ENCODE measurements around the gene CHTF18.

CHTF18 gene

DNA sequence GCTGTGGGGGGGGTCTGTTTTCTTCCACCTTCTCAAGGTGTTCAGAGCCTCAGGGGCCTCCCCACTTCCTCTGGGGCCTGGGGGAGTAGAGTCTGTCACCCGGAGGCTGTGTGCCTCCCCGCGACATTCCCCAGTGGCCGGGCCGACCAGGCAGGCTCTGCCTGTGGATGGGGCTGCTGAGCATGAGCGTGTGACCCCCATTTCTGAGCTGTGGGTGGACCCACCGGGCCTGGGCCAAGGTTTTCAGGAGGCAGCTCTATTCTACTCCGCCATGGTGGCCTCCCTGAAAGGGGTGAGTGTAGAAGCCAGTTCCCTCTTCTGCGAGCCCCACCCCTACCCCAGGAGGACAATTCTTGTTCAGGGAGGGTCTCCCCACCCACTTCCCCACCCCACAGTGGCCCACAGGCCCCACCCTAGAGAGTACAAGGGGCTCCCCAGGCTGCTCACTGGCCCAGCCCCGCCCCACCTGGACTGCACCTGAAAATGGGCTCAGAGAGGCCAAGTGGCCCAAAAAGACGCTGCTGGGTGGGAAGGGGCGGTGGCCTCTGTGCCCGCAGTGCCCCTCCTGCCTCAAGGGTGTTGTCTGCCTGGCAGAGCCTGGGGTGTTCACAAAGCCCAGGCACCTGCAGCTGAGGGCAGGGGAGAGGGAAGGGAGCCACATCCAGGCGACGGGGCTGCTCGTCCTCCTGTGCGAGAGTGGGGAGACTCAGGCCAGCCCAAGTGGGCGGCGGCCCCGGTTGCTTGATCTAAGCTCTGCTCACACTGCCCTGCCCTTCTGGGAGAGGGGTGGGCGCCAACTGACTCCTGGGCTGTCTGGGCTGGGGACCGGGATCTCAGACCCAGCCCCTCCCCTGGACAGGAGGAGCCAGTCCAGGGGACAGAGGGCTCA is 26.6 kb upstream of the CHTF18 start:
- no peak overlapping the region for H3K27ac ChIP-seq (ENCODE audit: low read depth, low read length)
- H3F3A ChIP-seq (ENCODE audit: insufficient read depth) = no peaks in the 10 kb centered on the region
- H3K36me3 ChIP-seq (ENCODE audit: low read length) = no peaks in the 10 kb centered on the region
- no peaks in the 10 kb centered on the region for H4K20me1 ChIP-seq (ENCODE audit: low read depth, low read length)
- H2AFZ ChIP-seq (ENCODE audit: low read depth, low read length, severe bottlenecking) = no peak overlapping the region
- H3K79me2 ChIP-seq (ENCODE audit: insufficient read depth, low read length) = no peaks in the 10 kb centered on the region
- TF ChIP-seq EZH2phosphoT487 (conservative IDR thresholded peaks at IDR 0.05; ENCODE audit: low read length) = no peak
- TF ChIP-seq, protein P1, sequence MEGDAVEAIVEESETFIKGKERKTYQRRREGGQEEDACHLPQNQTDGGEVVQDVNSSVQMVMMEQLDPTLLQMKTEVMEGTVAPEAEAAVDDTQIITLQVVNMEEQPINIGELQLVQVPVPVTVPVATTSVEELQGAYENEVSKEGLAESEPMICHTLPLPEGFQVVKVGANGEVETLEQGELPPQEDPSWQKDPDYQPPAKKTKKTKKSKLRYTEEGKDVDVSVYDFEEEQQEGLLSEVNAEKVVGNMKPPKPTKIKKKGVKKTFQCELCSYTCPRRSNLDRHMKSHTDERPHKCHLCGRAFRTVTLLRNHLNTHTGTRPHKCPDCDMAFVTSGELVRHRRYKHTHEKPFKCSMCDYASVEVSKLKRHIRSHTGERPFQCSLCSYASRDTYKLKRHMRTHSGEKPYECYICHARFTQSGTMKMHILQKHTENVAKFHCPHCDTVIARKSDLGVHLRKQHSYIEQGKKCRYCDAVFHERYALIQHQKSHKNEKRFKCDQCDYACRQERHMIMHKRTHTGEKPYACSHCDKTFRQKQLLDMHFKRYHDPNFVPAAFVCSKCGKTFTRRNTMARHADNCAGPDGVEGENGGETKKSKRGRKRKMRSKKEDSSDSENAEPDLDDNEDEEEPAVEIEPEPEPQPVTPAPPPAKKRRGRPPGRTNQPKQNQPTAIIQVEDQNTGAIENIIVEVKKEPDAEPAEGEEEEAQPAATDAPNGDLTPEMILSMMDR (IDR thresholded peaks at IDR 0.05; ENCODE audit: insufficient read depth, low read length, poor library complexity, severe bottlenecking) = no peak
- no peak overlapping the region for H3K4me3 ChIP-seq (ENCODE audit: insufficient read depth, low read length, poor library complexity, severe bottlenecking)
- no peaks in the 10 kb centered on the region for H3K9me3 ChIP-seq (ENCODE audit: insufficient read depth, low read length)
- H3K9ac ChIP-seq (ENCODE audit: low read length) = no peak overlapping the region
- H3K4me2 ChIP-seq (ENCODE audit: low read depth, low read length, poor library complexity, severe bottlenecking) = no peak overlapping the region
- no peaks in the 10 kb centered on the region for H3K9me2 ChIP-seq (replicated peaks; ENCODE audit: insufficient read depth, low read length)
- H3K27me3 ChIP-seq (ENCODE audit: low read length) = no peaks in the 10 kb centered on the region

DNA sequence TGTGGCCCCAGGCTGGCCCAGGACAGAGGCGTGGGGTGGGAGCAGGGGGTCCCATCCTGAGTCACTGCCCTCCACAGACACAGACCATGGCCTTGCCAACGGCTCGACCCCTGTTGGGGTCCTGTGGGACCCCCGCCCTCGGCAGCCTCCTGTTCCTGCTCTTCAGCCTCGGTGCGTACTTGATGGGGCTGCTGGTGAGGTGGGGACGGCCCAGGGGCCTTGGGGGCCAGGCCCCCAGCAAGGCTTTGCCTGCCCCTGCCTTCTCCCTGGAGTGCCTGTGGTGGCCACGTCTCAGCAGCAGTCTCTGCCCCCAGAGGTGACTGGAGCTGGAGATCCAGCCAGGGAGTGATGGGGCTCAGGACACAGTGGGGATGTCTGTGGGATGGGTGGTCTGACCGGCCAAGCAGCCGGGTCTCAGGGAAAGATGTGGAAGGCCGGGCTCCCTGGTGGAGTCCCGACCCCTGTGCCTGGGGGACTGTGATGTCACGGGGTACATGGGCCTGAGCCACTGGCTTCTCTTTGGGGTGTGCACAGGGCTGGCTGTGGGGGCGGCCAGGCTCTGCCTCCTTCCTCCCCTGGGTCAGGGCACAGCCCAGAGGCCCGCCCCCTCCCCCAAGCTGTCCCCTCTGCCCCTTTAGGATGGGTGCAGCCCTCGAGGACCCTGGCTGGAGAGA is 25.7 kb upstream of the CHTF18 start:
- H3K9me3 ChIP-seq (ENCODE audit: insufficient read depth, low read length) = no peaks in the 10 kb centered on the region
- no peaks in the 10 kb centered on the region for H3K36me3 ChIP-seq (ENCODE audit: low read length)
- H2AFZ ChIP-seq (ENCODE audit: low read depth, low read length, severe bottlenecking) = no peak overlapping the region
- H3K4me3 ChIP-seq (ENCODE audit: insufficient read depth, low read length, poor library complexity, severe bottlenecking) = no peak overlapping the region
- H3F3A ChIP-seq (ENCODE audit: insufficient read depth) = no peaks in the 10 kb centered on the region
- no peak overlapping the region for H3K4me2 ChIP-seq (ENCODE audit: low read depth, low read length, poor library complexity, severe bottlenecking)
- H3K79me2 ChIP-seq (ENCODE audit: insufficient read depth, low read length) = no peaks in the 10 kb centered on the region
- H3K9me2 ChIP-seq (replicated peaks; ENCODE audit: insufficient read depth, low read length) = no peaks in the 10 kb centered on the region
- no peaks in the 10 kb centered on the region for H3K27me3 ChIP-seq (ENCODE audit: low read length)
- no peaks in the 10 kb centered on the region for H4K20me1 ChIP-seq (ENCODE audit: low read depth, low read length)
- TF ChIP-seq EZH2phosphoT487 (conservative IDR thresholded peaks at IDR 0.05; ENCODE audit: low read length) = no peak
- TF ChIP-seq, protein P1 (IDR thresholded peaks at IDR 0.05; ENCODE audit: insufficient read depth, low read length, poor library complexity, severe bottlenecking) = no peak
- no peak overlapping the region for H3K9ac ChIP-seq (ENCODE audit: low read length)
- H3K27ac ChIP-seq (ENCODE audit: low read depth, low read length) = no peak overlapping the region

DNA sequence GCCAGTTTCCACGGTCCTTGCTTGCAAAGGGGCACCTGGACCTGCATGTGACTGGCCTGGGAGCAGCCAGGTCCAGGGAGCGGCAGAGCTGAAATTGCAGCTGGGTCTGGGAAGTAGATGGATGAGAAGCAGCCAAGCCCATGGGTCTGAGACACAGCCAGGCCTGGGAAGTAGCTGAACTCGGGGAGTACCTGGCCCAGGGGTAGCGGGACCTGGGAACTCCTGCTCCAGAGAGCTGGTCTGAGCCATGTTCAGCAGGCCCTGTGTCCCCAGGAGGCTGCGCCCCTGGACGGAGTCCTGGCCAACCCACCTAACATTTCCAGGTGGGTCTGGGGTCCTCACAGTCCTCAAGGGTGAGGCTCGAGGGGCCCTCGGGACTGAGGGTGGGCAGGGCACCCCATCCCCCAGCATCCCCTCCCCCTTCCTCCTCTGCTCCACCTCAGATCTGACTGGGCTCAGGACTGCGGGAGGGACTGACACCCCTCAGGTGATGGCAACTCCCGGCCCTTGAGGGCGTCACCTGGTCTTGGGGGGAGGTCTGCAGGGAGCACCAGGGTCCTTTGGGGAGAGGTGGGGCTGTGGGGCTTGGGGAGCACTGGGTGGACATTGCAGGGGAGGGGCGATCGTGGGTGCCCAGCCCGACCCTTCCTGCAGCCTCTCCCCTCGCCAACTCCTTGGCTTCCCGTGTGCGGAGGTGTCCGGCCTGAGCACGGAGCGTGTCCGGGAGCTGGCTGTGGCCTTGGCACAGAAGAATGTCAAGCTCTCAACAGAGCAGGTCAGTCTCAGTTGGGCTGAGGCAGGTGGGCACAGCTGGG is 24.8 kb upstream of the CHTF18 start:
- Histone ChIP-seq H3K9ac (ENCODE audit: low read length) (no peak overlapping the region), H3K9me3 (ENCODE audit: insufficient read depth, low read length) (no peaks in the 10 kb centered on the region), H3K4me3 (ENCODE audit: insufficient read depth, low read length, poor library complexity, severe bottlenecking) (no peak overlapping the region), H3F3A (ENCODE audit: insufficient read depth) (no peaks in the 10 kb centered on the region), H3K27ac (ENCODE audit: low read depth, low read length) (no peak overlapping the region), H3K79me2 (ENCODE audit: insufficient read depth, low read length) (no peaks in the 10 kb centered on the region), H3K27me3 (ENCODE audit: low read length) (no peaks in the 10 kb centered on the region), H4K20me1 (ENCODE audit: low read depth, low read length) (no peaks in the 10 kb centered on the region), H3K9me2 (replicated peaks; ENCODE audit: insufficient read depth, low read length) (no peaks in the 10 kb centered on the region), H2AFZ (ENCODE audit: low read depth, low read length, severe bottlenecking) (no peak overlapping the region), H3K36me3 (ENCODE audit: low read length) (no peaks in the 10 kb centered on the region), H3K4me2 (ENCODE audit: low read depth, low read length, poor library complexity, severe bottlenecking) (no peak overlapping the region)
- no peak for TF ChIP-seq EZH2phosphoT487 (conservative IDR thresholded peaks at IDR 0.05; ENCODE audit: low read length)
- TF ChIP-seq, protein P1 (IDR thresholded peaks at IDR 0.05; ENCODE audit: insufficient read depth, low read length, poor library complexity, severe bottlenecking) = no peak
